Activated naive CD4-positive, alpha-beta T cell treated with Interleukin-2 at 50 U/mL for 16 hours (primary cell): ENCODE results near the gene GPATCH2L.

Experiments used
- DNase-seq: peaks from one replicate; pipeline ENCODE4 v3.0.0-alpha.2; 2020

The GPATCH2L gene

GRCh38 chr14:76136476-76137110, 15.1 kb upstream of the GPATCH2L start:
- no peak for DNase-seq

DNA sequence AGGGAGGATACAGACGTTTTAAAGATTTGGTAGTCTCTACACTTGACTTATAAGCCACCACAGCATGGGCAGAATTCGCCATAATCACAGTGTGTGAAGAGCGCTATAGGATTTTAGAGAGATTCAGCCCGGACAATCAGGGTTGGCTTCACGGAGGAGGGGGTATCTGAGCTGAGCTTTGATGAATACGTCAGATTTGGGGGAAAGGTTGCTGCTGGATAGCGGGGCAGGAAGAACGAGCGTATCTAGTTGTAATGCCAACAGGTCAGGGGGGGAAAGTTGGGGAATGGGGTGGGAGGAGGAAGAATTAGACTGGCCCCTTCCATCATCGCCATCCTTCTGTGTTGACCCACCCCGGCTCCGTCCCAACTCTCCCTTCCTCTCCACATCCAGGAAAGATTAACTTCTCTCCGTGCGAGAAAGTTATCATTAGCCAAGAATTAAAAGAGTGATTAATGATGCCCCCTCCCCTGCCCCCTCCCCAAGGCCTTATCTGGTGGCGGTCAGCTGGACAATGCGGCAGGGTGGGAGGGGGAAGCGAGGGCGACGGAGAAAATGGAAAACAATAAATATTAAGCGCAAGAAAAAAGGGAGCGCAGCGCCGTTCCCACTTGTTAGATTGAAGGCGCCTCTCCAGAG, 13.5 kb upstream of the GPATCH2L start:
- DNase-seq, result no peak

DNA sequence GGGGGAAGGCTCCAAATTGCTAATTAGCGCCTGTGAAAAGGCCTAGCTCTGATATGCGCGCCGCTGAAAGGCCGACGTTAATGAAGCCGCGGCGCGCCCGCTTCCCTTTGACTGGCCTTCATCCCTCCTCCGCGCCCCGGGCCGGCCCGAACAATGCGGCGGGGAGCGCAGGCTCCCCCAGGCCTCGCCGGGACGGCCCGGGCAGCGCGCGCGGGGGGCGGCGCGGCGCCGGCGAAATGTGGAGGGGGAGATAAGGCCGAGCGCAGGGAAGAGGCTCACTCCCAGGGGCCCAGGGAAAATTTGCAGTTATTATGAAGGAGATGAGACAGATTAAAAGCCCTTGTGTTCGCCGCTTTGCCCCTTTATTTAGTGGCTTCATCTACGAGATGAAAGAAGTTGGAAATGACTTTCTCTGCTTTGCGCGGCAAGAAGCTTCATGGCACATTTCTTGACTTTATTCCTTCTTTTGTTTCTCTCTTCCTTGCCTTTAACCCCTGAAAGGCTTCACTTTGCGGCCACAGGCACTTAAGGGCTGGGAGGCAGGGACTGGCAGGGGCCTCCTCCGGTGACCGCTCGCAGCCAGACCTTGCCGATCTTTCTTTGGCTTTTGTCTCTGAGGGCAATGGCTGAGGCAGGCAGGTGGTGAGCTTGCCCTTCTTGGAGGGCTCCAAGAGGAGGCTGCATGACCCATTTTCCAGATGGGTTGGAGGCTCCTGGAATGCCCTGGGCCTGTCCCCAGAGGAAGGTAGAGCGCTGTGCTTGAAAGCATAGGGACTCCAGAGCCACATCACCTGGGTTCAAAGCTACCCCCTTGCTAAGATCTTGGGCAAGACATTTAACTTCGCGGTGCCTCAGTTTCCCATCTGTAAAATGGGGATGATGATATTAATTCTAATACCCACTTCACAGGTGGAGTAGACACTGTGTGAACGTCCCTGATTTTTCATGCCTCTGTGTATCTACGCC, 12.7 kb upstream of the GPATCH2L start:
- DNase-seq, result no peak

DNA sequence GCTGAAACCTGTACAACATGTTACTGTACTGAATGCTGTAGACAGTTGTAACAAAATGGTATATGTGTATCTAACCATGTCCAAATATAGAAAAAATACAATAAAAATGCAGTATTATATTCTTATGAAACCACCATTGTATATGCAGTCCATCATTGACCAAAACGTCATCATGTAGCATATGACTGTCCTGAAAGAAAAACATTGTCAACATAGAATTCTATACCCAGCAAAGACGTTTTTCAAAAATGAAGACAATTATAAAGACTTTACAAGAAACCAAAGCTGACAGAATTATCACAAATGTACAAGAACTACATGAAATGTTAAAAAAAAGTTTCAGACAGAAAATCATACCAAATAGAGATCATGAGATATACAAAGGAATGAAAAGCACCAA, 8.1 kb upstream of the GPATCH2L start:
- DNase-seq, result no peak

DNA sequence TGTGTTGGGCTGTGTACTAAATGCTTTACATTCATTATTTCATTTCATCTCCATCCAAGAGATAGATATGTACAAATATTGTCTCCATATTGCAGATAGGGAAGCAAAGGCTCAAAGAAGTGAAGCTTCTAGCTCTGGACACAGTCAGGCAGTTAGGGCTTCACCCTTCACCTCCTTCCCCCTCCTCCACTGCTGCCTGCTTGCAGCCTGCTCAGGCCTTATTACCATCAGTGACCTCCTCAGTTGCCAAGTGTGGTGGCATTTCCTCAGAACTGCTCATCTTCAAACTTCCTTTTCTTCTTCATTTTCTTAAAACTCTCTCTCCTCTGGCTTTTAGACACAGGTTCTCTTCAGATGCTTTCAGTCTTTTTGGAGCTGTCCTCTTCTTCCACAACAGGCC, 4.7 kb upstream of the GPATCH2L start:
- DNase-seq, result no peak

DNA sequence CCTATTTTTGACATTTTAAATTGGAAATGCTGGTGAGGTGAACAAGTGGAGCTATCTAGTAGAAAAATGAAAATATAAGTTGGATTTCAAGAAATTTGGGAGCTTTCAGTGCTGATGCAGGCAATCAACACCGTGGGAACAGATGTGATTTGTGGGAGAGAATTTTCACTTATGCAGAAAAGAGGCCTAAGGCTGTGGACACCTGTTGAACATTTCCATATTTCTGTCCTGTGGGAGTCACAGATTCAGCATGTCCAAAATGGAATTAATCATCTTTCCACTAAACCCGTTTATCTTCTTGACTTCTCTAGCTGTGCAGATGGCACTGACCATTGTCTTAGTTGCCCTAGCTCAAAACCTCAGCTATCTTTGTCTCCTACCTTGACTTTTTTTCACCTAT, 2.5 kb upstream of the GPATCH2L start:
- DNase-seq, result no peak

- peak; percentile 78 for DNase-seq
Observed at GRCh38 chr14:76152333-76152681, 585 bp downstream of the GPATCH2L start.

DNA sequence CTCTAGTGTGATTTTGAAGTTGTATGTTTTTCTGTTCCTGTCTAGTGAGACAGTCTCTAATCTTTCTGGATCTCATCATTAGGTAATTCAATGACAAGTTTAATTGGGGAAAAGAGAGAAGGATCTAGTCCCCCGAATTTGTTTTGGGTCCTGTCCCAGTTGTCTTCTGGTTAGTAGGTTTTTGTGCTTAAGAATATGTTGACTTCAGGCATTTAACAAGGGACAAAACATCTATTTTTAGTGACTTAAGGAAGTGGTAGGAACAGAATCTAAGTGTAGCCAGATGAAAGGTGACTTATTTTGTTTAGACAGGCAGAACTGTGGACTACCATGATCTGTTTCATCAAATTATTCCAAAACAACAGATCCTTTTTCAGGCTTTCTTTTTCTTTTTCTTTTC, 2.2 kb downstream of the GPATCH2L start:
- DNase-seq, result no peak

GRCh38 chr14:76154539-76155126, 2.9 kb downstream of the GPATCH2L start:
- no peak for DNase-seq

DNA sequence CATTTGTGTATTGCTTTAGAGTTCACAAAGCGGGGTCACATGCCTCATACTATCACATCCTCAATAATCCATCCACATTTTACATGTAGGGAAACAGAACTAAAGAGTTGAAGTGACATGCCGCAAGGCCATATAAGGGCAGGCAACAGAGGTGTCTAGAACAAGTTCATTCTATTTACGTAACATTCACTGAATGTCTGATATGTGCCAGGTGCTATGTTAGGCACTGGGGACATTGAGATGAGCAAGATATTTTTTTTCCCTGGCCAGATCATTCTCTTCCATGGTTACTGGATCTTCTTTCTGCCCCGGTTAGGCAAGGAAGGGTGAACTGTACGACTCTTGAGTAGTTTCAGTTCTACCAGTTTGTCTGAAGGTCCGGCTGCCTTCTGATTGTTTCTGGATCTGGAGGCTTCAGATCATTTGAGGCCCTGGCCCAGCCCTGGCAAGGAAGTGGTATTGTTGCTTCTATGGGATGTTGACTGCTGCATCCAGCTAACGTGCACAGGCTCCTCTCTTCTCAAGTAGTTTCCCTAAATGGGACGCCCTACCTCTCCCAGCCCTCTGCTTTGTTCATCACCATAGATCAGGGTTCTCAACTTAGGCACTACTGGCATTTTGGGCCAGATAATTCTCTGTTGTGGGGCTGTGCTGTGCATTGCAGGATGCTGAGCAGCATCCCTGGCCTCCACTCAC, 12.1 kb downstream of the GPATCH2L start:
- DNase-seq, result no peak

DNA sequence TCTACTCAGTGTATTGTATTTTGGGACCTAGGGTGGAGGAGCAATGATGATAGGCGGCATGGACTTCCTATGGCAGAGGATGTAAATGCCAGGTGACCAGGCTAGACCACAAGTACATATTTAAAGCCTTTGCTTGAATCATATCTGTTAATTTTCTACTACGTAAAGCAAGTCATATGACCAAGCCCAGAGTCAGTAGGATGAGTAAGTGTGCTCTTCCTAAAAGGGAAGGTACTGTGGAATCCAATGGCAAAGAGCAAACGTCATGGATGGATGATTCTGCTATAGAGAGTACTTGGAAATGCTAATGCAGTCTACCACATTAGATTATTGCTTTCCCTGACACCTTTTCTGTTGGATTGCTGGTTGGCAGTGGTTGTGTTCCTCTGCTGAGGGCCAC, 16.8 kb downstream of the GPATCH2L start:
- DNase-seq, result no peak

- DNase-seq, result no peak
Observed at GRCh38 chr14:76169776-76170175, 18.1 kb downstream of the GPATCH2L start.

GRCh38 chr14:76174982-76175381, 23.3 kb downstream of the GPATCH2L start:
- DNase-seq, result no peak

DNA sequence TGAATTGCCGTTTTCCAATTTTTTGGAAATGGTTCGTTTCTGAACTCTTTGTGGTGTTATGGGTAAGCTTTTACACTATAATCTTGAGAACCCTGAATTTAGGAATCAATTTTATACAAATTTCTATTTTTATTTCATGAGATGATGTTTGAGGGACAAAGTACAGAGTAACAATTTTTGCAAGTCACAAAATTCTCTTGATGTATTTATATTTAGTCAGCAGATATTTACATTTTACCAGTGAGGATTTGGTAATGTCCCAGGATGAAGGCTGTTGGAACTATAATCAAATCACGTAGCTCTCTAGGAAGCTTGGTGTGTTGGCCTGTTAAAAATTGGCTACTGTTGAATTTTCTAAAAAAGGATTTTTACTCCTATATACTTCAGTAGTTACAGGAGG, 24.2 kb downstream of the GPATCH2L start:
- DNase-seq, result no peak

- DNase-seq, result no peak
Observed at GRCh38 chr14:76181546-76181945, 29.8 kb downstream of the GPATCH2L start.

- DNase-seq, result no peak
Observed at GRCh38 chr14:76186308-76187027, 34.7 kb downstream of the GPATCH2L start.

DNA sequence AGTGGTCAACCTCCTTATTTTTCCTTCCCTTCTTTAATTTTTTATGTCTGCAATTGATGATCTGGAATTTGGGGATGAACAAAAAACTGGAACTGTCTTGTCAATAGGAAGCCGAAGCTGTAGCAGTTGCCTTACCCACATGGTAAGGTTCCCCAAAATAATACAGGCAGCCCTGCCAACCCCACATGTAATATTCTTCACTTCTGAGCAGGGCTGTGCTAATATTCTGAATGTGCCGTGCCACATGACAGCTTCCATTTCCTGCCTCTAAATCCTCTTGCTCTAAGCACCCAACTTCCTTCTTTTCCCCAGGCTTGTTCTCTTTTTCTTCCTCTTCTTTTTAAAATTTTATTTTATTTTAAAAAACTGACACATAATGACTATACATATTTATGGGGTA, 39.6 kb downstream of the GPATCH2L start:
- DNase-seq, result no peak

DNA sequence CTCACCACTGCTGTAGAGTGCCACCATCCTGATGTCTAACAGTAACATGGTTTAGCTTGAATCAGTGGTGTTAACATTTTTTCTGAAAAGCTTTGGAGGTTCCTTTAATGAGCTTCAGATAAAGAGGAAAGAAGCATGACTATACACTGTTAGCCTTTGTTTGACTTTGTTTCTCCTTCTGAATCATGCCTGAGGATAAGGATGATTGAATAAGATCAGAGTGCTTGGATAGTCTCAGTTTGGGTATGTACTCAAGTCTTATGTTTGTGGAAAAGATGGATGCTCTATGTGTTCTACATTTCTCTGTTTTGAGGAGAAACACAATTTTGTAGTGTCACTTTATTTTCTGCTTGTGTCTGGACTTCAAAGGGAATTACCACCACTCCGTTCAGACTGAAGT, 42.0 kb downstream of the GPATCH2L start:
- no peak for DNase-seq

DNA sequence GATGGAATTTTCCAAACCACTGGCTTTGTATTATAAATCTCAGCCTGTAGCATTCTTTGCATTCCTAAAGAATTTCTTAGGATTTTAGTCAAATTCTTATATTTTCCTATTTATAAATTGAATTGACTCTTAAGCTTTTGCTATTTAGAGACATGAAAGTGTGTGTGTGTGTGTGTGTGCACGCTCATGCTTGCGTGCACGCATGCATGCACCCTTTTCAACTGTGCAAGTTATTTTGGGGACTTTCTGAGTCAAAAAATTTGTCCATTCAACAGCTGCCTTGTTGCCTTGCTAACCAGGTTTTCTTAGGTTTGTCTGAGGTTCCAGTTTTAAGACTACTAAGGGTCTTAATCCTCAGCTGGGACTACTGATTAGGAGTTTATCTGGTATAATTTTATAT, 42.6 kb downstream of the GPATCH2L start:
- no peak for DNase-seq

DNA sequence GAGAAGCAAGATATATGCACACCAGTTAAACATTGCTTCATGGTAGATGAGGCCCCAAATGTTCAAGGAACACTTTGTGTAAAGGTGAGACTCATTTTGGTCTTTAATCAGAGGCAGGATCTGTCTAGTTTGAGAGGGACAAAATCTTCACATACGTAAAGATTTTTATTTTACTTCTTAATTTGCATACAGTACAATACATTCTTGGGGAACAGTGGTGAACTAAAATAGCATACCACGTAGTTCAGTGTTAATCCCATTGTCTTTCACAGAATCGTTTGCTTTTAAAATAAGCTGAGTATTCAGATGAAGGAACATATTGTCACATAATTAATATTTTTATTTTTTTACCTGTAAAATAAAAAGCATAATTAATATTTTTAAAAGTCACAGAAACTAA, 43.3 kb downstream of the GPATCH2L start:
- DNase-seq, result no peak

DNA sequence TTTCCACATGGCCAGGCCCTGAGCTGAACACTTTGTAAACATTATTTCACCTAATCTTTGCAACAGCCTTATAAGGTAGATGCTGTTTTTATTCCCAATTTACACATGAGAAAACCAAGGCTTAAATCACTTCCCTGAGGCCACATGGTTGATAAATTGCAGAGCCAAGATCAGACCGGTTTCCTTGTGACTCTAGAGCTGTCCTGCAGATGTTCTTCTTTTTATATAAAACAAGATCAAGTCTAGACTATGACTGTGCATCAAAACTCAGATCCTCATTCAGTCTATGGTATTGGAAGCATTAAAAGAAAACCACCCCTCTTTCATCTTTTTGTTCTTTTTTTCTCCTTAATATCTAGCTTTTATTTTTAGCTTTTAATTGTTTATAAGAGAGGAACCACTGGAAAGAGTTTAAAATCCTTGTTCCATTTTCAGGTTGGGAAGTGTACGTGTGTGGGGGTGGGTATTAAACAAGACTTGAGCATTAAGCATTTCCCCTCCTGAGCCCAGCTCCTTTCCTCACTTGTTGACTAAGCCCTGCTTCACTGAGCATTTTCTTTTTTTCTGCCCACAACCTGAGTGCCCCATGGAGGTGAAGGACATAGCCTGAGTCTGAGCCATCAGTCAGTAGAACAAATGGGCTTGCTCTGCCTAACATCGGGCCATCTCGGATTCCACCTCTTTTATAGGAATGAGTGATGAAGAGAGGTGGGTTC, 45.4 kb downstream of the GPATCH2L start:
- no peak for DNase-seq

GRCh38 chr14:76201162-76201561, 49.4 kb downstream of the GPATCH2L start:
- DNase-seq, result no peak
